HG03039 (cell line): ENCODE data around the gene BCOR.

Experiments used
- ATAC-seq: cut with Tn5 transposase; IDR thresholded peaks from one replicate; pipeline ENCODE4 v1.9.1; 2021; ENCODE audit warnings: mild to moderate bottlenecking, moderate library complexity; ENCODE audit not compliant: unreplicated experiment

Gene BCOR

GRCh38 chrX:40097504-40098263, at the start of gene BCOR:
TSS of gene BCOR (minus strand) at chrX:40097958. CDS start at chrX:40077929, 20,029 bp downstream.
- no peak for ATAC-seq

- no peak for ATAC-seq
These were observed 49.6 kb upstream of the BCOR start for GRCh38 chrX:40147126-40147952.

GRCh38 chrX:40146262-40147125, 48.7 kb upstream of the BCOR start:
- no peak for ATAC-seq

- ATAC-seq = no peak
These were observed 48.1 kb upstream of the BCOR start for GRCh38 chrX:40145923-40146261.

GRCh38 chrX:40145001-40145922, 47.5 kb upstream of the BCOR start:
- ATAC-seq = no peak

GRCh38 chrX:40144576-40144975, 46.8 kb upstream of the BCOR start:
- ATAC-seq = no peak

GRCh38 chrX:40143987-40144386, 46.2 kb upstream of the BCOR start:
- ATAC-seq = no peak

GRCh38 chrX:40143001-40143400, 45.2 kb upstream of the BCOR start:
- ATAC-seq = no peak

GRCh38 chrX:40142417-40142816, 44.7 kb upstream of the BCOR start:
- no peak for ATAC-seq

- ATAC-seq = no peak
These were observed 43.1 kb upstream of the BCOR start for GRCh38 chrX:40140706-40141499.

GRCh38 chrX:40132751-40133150, 35.0 kb upstream of the BCOR start:
- no peak for ATAC-seq

- ATAC-seq = no peak
These were observed 34.0 kb upstream of the BCOR start for GRCh38 chrX:40131654-40132337.

- ATAC-seq = no peak
These were observed 32.4 kb upstream of the BCOR start for GRCh38 chrX:40130207-40130606.

GRCh38 chrX:40127052-40127451, 29.3 kb upstream of the BCOR start:
- no peak for ATAC-seq

GRCh38 chrX:40122487-40122886, 24.7 kb upstream of the BCOR start:
- ATAC-seq = no peak

GRCh38 chrX:40121618-40122017, 23.9 kb upstream of the BCOR start:
- ATAC-seq = no peak

GRCh38 chrX:40120838-40121580, 23.3 kb upstream of the BCOR start:
- no peak for ATAC-seq

- no peak for ATAC-seq
These were observed 20.0 kb upstream of the BCOR start for GRCh38 chrX:40117715-40118285.
